EH (cell line): ENCODE measurements around the gene TGFBR1.

ENCODE experiments used
- DNase-seq: peaks from one replicate; pipeline ENCODE4 v3.0.0-alpha.2; 2015; ENCODE audit warnings: low read depth

Gene TGFBR1

DNA sequence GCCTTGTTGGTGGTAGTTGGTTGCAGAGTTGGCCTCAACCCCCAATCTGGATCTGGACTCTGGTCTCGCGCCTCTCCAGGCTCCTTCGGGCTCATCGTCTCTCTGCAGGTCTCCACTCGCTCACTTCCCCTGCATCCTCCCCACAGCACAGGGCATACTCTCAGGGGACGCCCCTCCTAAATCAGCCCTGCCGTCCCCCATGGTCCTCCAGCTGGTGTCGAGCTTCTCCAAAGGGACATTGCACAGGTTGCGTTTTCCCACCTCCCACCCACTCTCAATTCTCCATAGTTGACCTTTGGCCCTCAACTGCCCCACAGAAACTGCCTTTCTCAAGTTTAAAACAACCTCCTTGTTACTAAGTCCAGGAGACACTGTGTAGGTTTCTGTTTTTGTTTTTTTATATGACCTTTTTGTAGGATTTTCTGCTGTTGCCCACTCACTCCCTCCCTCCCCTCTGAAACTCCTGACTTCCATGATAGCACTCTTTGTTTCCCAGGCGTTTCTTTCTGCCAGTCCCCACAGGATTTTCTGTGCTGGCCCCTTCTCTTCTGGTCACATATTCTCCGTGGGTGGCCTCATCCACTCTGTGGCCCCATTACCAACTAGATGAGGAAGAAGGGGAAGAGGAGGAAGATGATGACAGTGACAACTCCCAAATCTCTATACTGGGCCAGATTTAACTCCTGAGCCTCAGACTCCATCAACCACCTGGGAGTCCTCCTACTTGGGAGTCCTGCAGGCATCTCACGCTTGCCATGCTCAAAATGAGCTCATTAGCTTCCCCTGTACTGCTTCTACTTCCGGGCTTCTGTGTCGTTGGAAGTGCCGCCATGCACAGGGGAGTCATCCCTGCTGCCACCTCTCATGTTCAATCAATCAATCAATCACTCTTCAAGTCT is 66.6 kb downstream of the TGFBR1 start:
- no peak for DNase-seq

DNA sequence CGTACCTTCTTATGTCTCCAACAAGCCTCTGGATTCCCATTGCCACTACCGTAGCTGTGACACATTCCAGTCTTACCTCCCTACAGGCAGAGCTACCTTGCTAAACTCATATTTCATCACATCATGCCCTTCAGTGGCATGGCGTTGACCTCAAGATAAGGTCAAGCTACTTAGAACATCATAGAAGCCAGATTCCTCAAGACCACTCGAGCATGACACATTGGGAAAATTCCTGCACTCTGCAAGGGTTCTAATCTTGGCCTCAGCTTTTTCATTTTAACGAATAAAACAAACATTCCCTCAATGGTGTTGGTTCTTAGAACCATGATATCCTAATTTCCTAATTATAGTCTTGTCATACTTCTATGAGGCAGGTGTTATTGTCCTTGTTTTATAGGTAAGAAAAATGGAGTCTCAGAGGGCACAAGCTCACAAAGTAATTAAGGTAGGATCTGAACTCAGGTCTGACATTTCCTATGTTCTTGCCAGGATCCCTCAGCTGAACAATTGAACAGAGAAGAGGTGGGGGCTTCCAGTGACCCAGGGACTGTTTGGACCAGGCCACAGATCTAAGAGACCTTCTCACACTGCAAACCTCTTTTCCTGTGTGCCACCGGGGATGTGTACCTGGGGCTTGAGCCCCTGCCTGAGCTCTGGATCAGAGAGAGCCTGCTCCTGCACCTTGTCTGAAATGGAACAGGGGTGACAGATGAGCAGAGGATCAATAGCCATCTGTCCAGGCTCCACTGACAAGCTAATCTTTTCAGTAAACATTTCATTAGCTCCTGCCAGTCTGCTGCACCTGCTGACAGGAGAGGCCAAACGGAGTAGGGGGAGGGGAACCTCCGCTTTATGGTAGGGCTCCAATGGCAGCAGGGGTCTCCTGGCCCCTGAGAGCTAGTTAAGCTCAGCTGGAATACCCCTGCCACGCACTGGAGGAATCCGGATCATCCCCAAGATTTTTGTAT is 67.5 kb downstream of the TGFBR1 start:
- no peak for DNase-seq

DNA sequence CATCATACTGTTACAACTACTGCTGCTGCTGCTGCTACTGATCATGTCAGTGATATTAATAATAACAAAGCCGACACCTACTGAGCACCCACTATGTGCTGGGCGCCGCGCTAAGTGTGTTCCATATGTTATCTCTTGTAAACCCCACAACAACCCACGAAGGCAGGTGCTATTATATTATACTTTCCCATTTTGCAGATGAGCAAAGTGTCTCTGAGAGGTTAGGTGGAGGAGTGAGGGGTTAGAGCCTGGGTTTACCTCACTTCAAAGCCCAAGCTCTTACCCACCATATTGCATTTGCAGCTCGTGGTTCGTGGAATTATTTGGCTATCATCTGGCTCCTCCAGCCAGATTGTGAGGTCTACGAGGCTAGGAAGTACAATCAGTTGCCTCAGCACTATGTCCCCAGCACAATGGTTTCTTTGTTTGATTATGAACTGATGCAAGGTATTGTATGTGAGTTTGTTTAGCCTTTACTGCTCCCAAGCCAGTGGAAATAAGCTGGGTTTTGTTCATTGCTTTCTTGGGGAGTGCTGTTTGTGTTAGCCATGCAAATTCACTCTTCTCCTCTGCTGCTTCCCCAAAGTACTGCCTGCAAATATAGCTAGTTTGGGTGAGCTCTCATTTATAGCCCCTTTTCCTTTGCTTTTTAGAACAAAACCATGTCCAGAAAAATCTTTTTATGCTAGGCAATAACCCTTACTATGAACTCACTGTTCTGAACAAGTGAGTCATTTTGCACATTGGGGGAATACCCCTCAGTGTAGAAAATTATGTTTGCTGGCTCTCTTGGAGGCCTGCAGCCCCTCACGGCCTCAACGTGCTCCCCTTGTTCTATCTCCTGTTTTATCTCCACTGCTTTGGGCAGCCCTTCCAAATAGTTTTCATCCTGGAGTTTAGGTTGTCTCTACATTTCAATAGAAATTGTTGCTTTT is 68.9 kb downstream of the TGFBR1 start:
- no peak for DNase-seq

DNA sequence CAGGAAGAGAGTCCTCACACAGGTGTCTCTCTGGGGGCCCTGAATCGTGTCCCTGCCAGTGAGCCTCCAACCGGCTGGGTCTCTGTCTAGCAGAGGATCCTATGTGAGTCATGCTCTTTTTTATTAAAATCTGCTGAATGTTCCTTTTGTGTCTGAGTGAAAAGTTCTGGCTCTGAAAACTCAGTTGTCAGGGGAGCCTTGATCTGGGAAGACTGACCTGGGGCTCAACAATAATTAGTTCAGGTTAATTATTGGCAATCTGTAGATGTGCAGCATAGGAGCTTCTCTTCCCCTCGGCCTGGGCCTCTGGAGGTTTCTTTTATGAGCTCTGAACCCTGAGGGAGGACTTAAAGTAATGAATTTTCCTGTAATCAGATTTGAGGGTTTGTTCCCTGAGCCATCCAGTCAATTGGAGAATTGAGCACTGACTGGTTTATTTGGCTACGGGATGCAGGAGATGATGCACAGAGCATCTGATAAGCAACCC is 71.7 kb downstream of the TGFBR1 start:
- DNase-seq, result no peak

DNA sequence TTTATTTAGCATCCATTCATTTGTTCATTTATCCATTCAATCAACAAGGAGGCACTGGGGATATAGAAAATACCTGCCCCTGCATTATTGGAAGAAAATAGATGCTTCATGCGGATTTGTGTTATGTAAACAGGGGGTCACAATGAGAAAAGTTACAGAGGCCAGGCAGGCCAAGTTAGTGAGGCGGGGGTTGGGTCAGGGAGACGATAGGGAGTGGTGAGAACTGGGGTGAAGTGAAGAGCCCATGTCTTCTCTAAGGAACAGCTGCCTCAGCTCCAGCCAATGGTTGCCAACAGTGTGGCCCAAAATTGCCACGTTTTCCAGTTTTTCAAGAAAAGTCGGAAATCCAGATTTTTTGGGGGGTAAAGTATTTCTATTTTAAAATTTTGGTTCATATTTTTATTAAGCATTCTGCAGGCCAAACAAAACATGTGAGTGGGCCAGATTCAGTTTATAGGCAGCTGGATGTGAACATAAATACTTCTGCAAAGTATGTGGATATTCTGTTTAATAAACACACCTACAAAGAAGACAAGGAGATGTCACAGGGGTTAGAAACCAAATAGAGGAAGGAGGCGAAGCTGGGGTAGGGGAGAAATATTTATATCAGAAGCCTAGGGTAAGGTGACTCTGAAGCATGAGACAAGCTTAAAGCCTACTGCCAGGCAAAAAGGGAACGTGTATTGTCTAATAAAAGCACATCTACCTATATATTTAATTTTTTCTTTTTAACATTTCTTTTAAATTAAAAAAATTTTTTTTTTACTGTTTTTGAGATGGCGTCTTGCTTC is 72.9 kb downstream of the TGFBR1 start:
- no peak for DNase-seq

DNA sequence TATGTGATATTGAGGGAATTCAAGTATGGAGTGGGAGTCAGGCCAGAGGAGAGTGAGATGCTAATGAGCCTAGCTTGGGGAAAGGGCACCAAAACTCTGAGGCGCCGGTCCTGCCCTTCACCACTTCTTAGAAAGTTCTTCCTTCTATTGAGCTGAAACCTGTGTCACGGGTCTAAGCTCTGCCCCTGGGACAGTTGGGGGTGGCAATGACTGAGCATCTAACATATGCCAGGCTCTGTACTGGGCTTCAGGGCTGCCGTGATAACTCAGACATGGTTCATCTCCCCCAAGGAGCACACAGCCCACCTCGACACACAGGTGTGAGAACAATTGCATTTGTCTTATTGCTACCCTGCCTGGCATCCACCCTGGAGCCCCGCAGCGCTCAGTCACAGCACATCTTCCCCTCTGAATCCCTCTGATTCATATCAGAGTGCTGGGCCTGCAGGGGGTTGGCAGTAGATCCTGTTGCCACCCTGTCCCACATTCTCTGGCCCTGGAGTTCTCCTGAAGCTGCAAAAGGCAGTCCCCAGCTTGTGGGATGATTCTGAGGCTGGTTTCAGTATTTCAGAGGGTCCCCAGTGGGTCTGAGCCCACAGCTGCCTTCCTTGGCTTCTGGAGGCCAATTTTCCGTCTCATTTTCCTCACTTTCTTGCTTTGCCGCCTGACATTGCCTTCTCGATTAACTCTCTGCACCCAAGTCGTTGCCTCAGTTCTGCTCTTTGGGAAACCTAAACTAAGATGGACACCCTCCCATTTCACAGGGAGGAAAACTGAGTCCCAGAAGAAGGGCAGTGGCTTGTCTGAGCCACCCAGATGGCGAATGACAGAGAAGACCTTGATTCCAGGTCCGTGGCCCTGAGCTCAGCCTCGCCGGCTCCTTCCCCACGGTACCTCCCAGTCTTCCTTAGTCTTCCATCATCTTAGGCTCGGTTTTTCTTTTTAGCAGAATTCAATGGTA is 74.3 kb downstream of the TGFBR1 start:
- DNase-seq, result no peak

DNA sequence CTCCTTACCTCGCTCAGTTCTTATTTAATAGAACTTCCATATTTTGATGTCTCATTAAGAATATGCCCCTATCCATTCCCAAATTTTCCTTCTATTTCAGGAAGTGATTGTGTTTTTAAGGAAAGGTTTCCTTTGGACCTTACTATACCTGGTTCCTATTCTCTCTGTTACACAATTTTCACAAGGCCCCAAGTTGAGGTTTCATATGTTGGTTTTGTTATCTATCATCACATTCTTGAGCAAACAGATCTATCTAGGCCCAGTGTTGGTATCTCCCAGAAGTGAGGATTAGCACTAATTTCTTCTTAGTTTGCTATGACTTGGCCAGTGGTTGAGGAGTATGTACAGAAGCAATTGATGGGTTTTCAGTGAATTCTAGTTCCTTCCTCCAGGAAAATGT is 75.3 kb downstream of the TGFBR1 start:
- DNase-seq, result no peak

DNA sequence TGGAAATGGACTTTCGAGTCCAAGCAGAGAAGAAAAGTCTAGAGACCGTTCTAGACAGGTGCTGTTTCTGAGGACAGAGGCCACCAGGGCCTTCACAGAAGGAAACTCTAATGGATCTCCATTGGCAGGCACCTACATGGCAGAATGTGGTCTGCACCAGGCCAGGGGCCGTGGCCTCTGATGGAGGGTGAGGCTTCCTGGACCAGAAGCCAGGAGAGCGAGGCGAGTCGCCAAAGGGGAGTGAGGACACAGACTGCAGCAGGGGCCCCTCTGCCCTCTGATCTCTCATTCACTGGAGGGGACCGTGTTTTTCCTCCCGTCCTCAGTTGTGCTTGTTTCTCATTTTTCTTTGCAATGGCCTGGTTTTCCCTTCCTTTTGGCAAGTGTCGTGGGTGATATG is 75.7 kb downstream of the TGFBR1 start:
- DNase-seq, result no peak

DNA sequence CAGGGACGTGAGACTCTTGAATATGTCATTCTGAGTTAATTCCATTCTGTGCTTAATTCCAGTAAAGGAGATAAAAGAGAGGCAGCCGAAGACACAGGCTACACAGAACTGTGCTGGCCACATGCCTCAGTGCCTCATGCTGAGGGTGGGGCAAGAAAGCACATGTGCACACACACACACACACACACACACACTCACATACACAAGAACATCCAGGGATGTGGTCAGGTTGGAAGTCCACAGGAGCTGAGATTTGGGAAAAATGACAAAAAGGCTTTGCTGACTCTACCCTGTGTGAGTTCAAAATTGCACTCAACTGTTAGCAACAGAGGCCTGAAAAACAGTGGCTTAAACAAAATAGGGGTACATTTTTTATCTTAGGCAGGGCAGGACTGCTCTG is 76.3 kb downstream of the TGFBR1 start:
- no peak for DNase-seq

DNA sequence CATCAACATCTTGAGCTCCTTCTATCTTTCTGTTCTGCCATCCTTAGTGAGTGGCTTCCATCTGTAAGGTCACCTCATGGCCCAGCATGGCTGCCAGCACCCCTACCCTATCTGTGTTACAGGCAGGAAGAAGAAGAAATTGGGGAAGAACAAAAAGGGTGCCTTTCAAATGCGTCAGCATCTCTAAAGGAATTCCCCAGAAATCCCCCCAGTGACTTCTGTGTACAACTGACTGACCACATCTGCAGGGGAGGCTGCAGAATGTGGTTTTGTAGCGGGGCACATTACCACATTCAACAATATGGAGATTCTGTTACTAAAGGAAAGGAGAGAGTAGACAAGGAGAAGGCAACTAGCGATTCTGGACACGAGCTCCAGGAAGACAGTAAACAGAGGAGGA is 76.7 kb downstream of the TGFBR1 start:
- peak; percentile 43 for DNase-seq

DNA sequence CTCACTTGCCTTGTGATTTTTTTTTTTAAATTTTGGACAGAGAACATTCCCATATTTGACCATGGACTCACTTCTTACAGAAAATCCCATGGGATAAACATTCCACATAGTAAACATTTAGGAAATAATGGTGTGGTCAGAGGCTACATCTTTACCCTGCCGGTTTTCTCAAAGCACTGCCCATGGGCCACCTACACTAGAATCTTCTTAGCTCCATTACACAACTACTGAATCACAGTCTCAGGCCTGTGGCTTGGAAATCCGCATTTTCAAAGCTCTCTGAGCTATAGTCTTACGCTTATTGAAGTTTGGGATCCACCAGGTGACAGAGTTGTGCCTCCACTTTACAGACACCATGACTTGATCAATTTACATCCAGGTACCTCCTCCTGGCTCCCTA is 77.4 kb downstream of the TGFBR1 start:
- no peak for DNase-seq

DNA sequence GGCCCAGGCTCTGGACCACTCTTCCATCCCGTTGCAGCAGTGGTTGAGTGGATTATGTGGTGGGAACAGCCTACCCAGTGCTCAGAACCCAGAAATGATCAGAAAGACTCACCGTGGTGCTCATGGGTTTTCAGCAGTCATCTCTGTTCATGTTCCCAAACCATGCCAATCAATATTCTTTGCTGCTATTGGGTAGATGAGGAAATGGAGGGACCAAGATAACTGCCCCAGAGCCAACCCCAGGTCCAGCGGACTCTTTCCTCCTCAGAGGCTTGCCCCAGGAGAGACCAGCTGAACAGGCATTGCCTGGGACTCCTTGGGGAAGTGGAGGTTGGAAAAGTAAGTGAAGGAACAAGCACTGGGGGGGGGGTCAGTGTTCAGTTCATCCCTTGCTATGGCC is 78.7 kb downstream of the TGFBR1 start:
- no peak for DNase-seq

DNA sequence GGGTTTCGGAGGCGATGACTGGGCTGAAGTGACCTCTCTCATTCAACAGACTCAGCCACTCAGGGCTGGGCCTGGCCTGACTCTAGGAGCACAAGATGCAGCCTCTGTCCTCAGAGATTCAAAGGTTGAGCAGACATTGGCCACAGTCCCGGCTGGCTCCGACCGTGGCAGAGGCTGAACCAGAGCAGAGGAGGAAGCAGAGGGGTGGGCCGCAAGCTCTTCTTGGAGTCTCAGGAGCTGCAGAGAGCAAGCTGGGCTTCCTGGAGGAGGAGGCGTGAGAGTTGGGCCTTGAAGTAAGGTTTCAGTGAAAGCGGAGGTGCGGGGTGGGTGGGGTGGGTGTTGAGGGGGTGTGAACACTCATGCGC is 79.2 kb downstream of the TGFBR1 start:
- no peak for DNase-seq

DNA sequence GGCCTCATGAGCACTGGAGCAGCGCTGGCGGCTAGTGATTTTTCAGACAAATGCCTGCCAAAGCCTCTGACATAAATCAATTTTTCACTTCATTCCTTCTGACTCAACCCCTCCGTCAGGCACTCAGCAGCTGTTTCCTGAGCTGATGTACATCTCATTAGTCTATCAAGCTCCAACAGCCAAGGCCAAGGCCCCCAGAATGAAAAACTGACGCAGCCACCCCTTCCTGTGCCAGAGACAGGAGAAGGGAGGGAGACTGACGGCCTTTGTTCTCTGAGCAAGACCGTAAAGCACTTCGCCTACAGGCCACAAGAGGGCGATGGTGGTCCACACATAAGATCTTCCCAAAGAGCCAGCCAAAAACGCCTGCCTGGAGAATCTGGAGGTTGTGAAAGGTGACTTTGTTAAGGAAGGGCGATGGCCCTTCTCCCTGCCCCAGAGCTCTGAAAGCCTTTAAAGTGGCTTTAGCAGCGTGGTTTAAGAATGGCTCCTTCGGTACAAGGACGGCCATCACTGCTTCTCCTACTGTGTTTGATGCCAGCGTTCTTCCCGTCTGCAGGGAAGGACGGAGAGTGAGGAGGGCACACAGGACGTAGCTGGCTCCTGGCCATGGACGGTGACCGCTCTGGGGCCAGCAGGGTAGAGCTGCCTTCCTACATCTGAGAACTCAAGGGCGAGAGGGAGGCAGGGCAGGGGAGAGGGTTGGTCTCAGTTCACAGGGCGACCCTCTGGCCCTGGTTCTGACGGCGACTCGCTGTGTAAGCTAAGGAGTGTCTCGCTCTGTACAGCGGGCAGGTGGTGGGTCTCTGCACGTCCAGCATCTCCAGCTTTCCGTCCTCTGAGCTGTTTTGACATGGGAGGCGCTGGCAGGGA is 79.8 kb downstream of the TGFBR1 start:
- peak; percentile 88 for DNase-seq

DNA sequence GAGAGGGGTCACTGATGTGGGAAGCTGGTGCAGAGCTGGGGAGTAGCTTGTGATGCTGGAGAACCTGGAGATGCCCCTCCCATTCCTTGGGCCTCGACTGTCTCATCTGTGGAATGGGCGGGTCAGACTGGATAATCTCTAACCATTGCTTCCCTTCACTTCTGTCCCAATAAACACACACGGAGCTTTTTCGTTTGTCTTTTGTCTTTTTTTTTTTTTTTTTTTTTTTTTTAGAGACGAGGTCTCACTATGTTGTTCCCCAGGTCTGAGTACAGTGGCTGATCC is 80.4 kb downstream of the TGFBR1 start:
- DNase-seq, result no peak

DNA sequence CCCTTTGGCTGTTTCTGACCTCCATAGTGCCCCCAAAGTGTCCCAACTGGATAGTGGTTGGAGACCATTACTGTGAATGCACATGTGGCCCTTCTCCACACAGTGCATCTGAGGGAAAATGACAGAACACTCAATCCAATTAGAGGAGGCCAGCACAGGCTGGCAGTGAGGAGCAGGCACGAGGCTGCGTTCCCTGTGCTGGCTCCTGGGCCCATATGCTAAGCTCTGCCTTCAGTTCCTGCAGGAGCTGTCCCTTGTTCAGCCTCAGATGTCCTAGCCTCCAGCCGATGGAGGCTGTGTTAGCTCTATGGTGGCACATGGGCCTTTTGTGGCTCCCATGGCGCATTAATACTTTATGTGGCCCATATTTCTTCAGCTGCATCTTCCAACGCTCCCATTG is 81.0 kb downstream of the TGFBR1 start:
- DNase-seq, result no peak

DNA sequence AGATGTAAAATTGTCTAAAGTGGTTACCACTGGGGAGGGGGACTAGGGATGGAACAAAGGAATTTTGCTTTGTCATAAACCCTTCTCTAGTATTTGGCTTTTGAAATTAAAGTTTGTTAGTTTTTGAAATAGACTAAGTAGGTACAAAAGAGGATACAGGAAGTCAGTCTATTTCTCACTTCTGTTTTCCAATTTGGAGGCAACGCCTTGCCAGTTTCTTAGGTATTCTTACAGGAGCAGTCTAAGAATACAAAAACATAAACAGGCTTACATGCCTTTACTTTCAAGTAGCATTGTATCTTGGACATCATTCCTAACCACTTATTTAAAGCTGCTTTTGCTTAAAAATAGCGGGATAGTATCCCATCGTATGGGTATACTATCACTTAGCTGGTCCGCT is 82.4 kb downstream of the TGFBR1 start:
- no peak for DNase-seq

DNA sequence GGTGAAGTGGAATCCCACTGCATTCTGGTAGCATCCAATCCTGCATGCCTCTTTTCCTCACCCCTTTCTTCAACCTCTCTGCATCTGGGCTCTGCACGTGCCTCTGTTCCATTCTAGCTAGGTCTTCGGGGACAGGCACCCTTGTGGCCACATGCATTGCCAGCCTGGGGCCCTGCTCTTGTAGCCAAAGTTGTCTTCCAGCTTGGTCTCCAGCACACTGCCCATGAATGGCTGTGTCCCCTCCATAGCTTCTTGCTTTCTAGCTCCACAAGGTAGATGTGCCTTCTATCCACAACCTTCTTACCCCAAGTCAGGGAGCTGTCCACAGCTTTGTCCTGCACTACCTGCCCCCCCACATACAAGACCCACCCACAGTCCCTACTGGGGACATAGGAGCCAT is 84.3 kb downstream of the TGFBR1 start:
- no peak for DNase-seq
